K562 (cell line): ENCODE data around the gene REEP6. TPM values are rescaled to one million over a fixed set of nuclear protein-coding genes. Genes with fewer than 3 reads are reported as not detected.

ENCODE experiments used
- CBFA2T3 ChIP-seq: fragments of 450-650 bp; IDR thresholded peaks from 2 replicates; pipeline ENCODE4 v1.6.1; 2017
- EGR1 ChIP-seq: fragments of 450-650 bp; conservative IDR thresholded peaks from 2 replicates; pipeline ENCODE4 v1.6.1; 2017; ENCODE audit warnings: mild to moderate bottlenecking
- FIP1L1 ChIP-seq: fragments of 200-400 bp; formaldehyde crosslinking; IDR thresholded peaks from 2 replicates; pipeline ENCODE4 v1.6.1; 2018; ENCODE audit warnings: mild to moderate bottlenecking, low read depth, low read length; ENCODE audit not compliant: poor library complexity, severe bottlenecking
- POLR2G ChIP-seq: fragments of 200-400 bp; formaldehyde crosslinking; IDR thresholded peaks from 2 replicates; pipeline ENCODE4 v1.6.1; 2017; ENCODE audit warnings: low read depth, mild to moderate bottlenecking, antibody characterized with exemption, low read length, moderate library complexity
- PTBP1 ChIP-seq: fragments of 200-400 bp; formaldehyde crosslinking; IDR thresholded peaks from 2 replicates; pipeline ENCODE4 v1.6.1; 2017; ENCODE audit warnings: low read depth, low read length
- STAG1 ChIP-seq: sonication (generic); formaldehyde crosslinking; IDR thresholded peaks from 2 replicates; pipeline ENCODE4 v1.5.0; 2020; ENCODE audit warnings: missing genetic modification reagents, borderline replicate concordance
- polyA plus RNA-seq, 8 experiments: library from polyadenylated mRNA; depleted of rRNA in 4 of 8; stranded (reverse) in 5 of 8; unstranded in 3 of 8; fragments of >200 nt; fragmentation: Nextera tagmentation in 2 of 8; fragmentation: Illumina TruSeq in 1 of 8; extraction: Ambion mirVana in 2 of 8; extraction: Trizol in 1 of 8; gene quantifications; 2 replicates each; pipeline versions ENCODE4 v1.2.1 to v1.2.3, GENCODE V29; 2011 to 2014; ENCODE audit warnings: inconsistent platforms in 1 of 8, missing spikeins in 1 of 8
- total RNA-seq, 7 experiments: library from RNA; depleted of rRNA in 6 of 7; stranded (reverse); fragments of >200 nt in 6 of 7; fragmentation: Illumina TruSeq in 2 of 7; extraction: Trizol in 2 of 7; gene quantifications; 2 replicates each; pipeline versions ENCODE4 v1.2.1 to v1.2.3, GENCODE V29; 2011 to 2021; ENCODE audit warnings: low replicate concordance in 1 of 7
- TF ChIP-seq, protein P1 (sequence below): sonication (generic); formaldehyde crosslinking; IDR thresholded peaks from 2 replicates; pipeline ENCODE4 v1.8.0; 2022; ENCODE audit warnings: mild to moderate bottlenecking, missing genetic modification reagents
- TF ChIP-seq, protein P2 (sequence below): fragments of 450-650 bp; IDR thresholded peaks from 2 replicates; pipeline ENCODE4 v1.6.1; 2018; ENCODE audit not compliant: partially characterized antibody
- TF ChIP-seq, protein P3 (sequence below): sonication (generic); formaldehyde crosslinking; IDR thresholded peaks from 2 replicates; pipeline ENCODE4 v1.8.1; 2023; ENCODE audit warnings: mild to moderate bottlenecking, missing genetic modification reagents
- TF ChIP-seq, protein P4 (sequence below): fragments of 200-800 bp; sonication (Bioruptor generic); IDR thresholded peaks from 2 replicates; pipeline ENCODE4 v1.6.1; 2017; ENCODE audit warnings: missing genetic modification characterization, missing compliant biosample characterization
- TF ChIP-seq, protein P5 (sequence below), 2 experiments: fragments of 450-650 bp in 1 of 2; sonication (generic) in 1 of 2; formaldehyde crosslinking in 1 of 2; IDR thresholded peaks in 1 of 2; conservative IDR thresholded peaks in 1 of 2; 2 replicates each; pipeline versions ENCODE4 v1.6.1 to v1.8.1; 2016 to 2023; ENCODE audit warnings: mild to moderate bottlenecking in 2 of 2, moderate library complexity in 2 of 2, inconsistent platforms in 1 of 2, missing genetic modification reagents in 1 of 2

REEP6 gene
- total and polyA plus RNA-seq, 9 of the 15 experiments (the other 6 are each of a cell fraction or from before 2014, with no cell fraction given): 1.2 to 64.2 (median 12.7) TPM

DNA sequence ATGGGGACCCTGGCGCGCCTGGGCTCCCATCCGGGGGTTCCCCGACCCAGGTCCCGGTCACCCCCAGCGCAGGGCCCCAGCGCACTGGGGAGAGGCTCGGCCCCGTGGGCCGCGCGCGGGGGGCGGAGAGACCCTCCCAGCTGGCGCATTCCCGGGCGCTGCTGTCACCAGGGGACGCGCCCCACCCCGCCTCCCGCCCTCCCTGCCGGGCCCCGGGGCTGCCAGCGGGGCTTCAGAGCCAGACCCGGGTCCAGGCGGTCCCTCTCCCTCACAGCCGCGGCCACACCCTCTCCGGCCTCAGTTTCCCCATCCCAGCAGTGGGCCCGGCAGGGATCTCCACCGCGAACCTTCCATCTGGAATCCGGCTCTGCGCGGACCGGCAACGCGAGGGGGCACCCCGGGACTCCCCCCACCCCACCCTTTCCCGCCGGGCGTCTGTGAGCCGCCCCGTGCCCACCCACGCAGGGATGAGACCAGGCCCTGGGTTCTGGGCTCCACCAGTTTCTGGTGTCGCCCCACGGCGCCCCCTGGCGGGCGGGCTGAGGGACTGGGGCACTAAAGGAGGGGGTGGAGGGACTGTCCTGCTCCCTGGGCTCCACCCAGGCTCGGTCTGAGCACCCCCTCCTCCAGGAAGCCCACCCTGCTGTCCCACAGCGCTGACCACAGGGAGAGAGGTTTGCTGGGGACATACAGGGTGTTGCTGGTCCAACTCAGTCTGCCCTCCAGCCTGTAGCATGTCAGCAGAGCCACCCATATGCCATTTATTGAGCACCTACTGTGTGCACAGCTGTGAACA lies 22.7 kb downstream of the REEP6 start (continued):
- TF ChIP-seq, protein P1, sequence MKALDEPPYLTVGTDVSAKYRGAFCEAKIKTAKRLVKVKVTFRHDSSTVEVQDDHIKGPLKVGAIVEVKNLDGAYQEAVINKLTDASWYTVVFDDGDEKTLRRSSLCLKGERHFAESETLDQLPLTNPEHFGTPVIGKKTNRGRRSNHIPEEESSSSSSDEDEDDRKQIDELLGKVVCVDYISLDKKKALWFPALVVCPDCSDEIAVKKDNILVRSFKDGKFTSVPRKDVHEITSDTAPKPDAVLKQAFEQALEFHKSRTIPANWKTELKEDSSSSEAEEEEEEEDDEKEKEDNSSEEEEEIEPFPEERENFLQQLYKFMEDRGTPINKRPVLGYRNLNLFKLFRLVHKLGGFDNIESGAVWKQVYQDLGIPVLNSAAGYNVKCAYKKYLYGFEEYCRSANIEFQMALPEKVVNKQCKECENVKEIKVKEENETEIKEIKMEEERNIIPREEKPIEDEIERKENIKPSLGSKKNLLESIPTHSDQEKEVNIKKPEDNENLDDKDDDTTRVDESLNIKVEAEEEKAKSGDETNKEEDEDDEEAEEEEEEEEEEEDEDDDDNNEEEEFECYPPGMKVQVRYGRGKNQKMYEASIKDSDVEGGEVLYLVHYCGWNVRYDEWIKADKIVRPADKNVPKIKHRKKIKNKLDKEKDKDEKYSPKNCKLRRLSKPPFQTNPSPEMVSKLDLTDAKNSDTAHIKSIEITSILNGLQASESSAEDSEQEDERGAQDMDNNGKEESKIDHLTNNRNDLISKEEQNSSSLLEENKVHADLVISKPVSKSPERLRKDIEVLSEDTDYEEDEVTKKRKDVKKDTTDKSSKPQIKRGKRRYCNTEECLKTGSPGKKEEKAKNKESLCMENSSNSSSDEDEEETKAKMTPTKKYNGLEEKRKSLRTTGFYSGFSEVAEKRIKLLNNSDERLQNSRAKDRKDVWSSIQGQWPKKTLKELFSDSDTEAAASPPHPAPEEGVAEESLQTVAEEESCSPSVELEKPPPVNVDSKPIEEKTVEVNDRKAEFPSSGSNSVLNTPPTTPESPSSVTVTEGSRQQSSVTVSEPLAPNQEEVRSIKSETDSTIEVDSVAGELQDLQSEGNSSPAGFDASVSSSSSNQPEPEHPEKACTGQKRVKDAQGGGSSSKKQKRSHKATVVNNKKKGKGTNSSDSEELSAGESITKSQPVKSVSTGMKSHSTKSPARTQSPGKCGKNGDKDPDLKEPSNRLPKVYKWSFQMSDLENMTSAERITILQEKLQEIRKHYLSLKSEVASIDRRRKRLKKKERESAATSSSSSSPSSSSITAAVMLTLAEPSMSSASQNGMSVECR (CRISPR knock-in tag): peak; percentile 34; the same call in 1 of the 2 replicates
- TF ChIP-seq POLR2G (0 out of 2 replicates have a peak, but pooled peaks have one; percentile 27), FIP1L1 (peak; percentile 41), EGR1 (peak; percentile 95), STAG1 (CRISPR knock-in tag) (peak; percentile 64), CBFA2T3 (no peak), PTBP1 (peak; percentile 74; the same call in 1 of the 2 replicates)
- TF ChIP-seq, protein P2, sequence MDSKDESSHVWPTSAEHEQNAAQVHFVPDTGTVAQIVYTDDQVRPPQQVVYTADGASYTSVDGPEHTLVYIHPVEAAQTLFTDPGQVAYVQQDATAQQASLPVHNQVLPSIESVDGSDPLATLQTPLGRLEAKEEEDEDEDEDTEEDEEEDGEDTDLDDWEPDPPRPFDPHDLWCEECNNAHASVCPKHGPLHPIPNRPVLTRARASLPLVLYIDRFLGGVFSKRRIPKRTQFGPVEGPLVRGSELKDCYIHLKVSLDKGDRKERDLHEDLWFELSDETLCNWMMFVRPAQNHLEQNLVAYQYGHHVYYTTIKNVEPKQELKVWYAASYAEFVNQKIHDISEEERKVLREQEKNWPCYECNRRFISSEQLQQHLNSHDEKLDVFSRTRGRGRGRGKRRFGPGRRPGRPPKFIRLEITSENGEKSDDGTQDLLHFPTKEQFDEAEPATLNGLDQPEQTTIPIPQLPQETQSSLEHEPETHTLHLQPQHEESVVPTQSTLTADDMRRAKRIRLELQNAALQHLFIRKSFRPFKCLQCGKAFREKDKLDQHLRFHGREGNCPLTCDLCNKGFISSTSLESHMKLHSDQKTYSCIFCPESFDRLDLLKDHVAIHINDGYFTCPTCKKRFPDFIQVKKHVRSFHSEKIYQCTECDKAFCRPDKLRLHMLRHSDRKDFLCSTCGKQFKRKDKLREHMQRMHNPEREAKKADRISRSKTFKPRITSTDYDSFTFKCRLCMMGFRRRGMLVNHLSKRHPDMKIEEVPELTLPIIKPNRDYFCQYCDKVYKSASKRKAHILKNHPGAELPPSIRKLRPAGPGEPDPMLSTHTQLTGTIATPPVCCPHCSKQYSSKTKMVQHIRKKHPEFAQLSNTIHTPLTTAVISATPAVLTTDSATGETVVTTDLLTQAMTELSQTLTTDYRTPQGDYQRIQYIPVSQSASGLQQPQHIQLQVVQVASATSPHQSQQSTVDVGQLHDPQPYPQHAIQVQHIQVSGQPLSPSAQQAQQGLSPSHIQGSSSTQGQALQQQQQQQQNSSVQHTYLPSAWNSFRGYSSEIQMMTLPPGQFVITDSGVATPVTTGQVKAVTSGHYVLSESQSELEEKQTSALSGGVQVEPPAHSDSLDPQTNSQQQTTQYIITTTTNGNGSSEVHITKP: peak; percentile 25
- TF ChIP-seq, protein P3, sequence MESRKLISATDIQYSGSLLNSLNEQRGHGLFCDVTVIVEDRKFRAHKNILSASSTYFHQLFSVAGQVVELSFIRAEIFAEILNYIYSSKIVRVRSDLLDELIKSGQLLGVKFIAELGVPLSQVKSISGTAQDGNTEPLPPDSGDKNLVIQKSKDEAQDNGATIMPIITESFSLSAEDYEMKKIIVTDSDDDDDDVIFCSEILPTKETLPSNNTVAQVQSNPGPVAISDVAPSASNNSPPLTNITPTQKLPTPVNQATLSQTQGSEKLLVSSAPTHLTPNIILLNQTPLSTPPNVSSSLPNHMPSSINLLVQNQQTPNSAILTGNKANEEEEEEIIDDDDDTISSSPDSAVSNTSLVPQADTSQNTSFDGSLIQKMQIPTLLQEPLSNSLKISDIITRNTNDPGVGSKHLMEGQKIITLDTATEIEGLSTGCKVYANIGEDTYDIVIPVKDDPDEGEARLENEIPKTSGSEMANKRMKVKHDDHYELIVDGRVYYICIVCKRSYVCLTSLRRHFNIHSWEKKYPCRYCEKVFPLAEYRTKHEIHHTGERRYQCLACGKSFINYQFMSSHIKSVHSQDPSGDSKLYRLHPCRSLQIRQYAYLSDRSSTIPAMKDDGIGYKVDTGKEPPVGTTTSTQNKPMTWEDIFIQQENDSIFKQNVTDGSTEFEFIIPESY (CRISPR knock-in tag): peak; percentile 54; the same call in 1 of the 2 replicates
- TF ChIP-seq, protein P4, sequence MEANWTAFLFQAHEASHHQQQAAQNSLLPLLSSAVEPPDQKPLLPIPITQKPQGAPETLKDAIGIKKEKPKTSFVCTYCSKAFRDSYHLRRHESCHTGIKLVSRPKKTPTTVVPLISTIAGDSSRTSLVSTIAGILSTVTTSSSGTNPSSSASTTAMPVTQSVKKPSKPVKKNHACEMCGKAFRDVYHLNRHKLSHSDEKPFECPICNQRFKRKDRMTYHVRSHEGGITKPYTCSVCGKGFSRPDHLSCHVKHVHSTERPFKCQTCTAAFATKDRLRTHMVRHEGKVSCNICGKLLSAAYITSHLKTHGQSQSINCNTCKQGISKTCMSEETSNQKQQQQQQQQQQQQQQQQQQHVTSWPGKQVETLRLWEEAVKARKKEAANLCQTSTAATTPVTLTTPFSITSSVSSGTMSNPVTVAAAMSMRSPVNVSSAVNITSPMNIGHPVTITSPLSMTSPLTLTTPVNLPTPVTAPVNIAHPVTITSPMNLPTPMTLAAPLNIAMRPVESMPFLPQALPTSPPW (CRISPR knock-in tag): peak; percentile 82
- TF ChIP-seq, protein P5, sequence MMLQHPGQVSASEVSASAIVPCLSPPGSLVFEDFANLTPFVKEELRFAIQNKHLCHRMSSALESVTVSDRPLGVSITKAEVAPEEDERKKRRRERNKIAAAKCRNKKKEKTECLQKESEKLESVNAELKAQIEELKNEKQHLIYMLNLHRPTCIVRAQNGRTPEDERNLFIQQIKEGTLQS (IDR thresholded peaks at IDR 0.05): peak; percentile 36; the same call in 1 of the 2 replicates
- TF ChIP-seq, protein P5 (CRISPR knock-in tag; conservative IDR thresholded peaks at IDR 0.05): no peak
